Measurements from ENCODE around the gene DAZAP1.

DAZAP1 gene

GRCh38 chr19:1445932-1446712, 38.7 kb downstream of the DAZAP1 start:
- FAIRE-seq = no peak

GRCh38 chr19:1446713-1447481, 39.5 kb downstream of the DAZAP1 start:
- no peak for FAIRE-seq

GRCh38 chr19:1447504-1447903, 40.1 kb downstream of the DAZAP1 start:
- FAIRE-seq = no peak

GRCh38 chr19:1447944-1448343, 40.6 kb downstream of the DAZAP1 start:
- FAIRE-seq = no peak

- FAIRE-seq = no peak
Observed at GRCh38 chr19:1449467-1450442, 42.4 kb downstream of the DAZAP1 start, which contains the start of gene APC2. Gene APC2 (plus strand): TSS chr19:1450121. CDS start chr19:1453002, 2,881 bp downstream.

GRCh38 chr19:1450735-1451731, 43.6 kb downstream of the DAZAP1 start:
- no peak for FAIRE-seq

- no peak for FAIRE-seq
Observed at GRCh38 chr19:1451916-1452801, 44.8 kb downstream of the DAZAP1 start.

- no peak for FAIRE-seq
Observed at GRCh38 chr19:1452802-1453524, 45.6 kb downstream of the DAZAP1 start.

- FAIRE-seq = no peak
Observed at GRCh38 chr19:1453525-1454364, 46.4 kb downstream of the DAZAP1 start.

GRCh38 chr19:1455002-1455335, 47.6 kb downstream of the DAZAP1 start:
- FAIRE-seq = no peak

GRCh38 chr19:1455336-1456120, 48.1 kb downstream of the DAZAP1 start:
- no peak for FAIRE-seq

GRCh38 chr19:1456121-1456900, 48.9 kb downstream of the DAZAP1 start:
- no peak for FAIRE-seq

GRCh38 chr19:1457031-1457739, 49.8 kb downstream of the DAZAP1 start:
- FAIRE-seq = no peak

GRCh38 chr19:1457892-1458291, 50.5 kb downstream of the DAZAP1 start:
- no peak for FAIRE-seq

- FAIRE-seq = no peak
Observed at GRCh38 chr19:1459479-1459878, 52.1 kb downstream of the DAZAP1 start.
